ENCODE measurements around the gene AQP4.

AQP4 gene

GRCh38 chr18:26863122-26863879 is 2.2 kb downstream of the AQP4 start:
- TF ChIP-seq CTBP1 (IDR thresholded peaks at IDR 0.05; ENCODE audit: borderline replicate concordance) (no peak), ZNF384 (IDR thresholded peaks at IDR 0.05) (no peak), L3MBTL2 (conservative IDR thresholded peaks at IDR 0.05) (peak; percentile 29; the same call in 1 of the 2 replicates), FOXM1 (IDR thresholded peaks at IDR 0.05; ENCODE audit: borderline replicate concordance) (no peak)
- ChIA-PET POLR2A (interaction anchor here (1.1 to 1.4 kb wide), 3 partner anchors 10 to 26 kb away, joined by 3 to 4 read pairs (median 3); no protein-coding TSS in a partner anchor), CTCF (interaction anchor here (1.2 kb wide), 1 partner anchor 22 kb away, joined by 3 read pairs; no protein-coding TSS in a partner anchor)
- DNase-seq (ENCODE audit: extremely low spot score), result peak; percentile 69

GRCh38 chr18:26862084-26862483 is 3.4 kb downstream of the AQP4 start:
- no peak for TF ChIP-seq ELF4 (IDR thresholded peaks at IDR 0.05)
- TF ChIP-seq ZNF384 (IDR thresholded peaks at IDR 0.05), result no peak
- no peak for TF ChIP-seq CTBP1 (IDR thresholded peaks at IDR 0.05; ENCODE audit: borderline replicate concordance)
- no peak for TF ChIP-seq FOXM1 (IDR thresholded peaks at IDR 0.05; ENCODE audit: borderline replicate concordance)
- TF ChIP-seq LEF1 (IDR thresholded peaks at IDR 0.05; ENCODE audit: borderline replicate concordance), result no peak
- no peak for TF ChIP-seq SUZ12 (IDR thresholded peaks at IDR 0.05)
- no peak for TF ChIP-seq BHLHE40 (IDR thresholded peaks at IDR 0.05; ENCODE audit: borderline replicate concordance)
- TF ChIP-seq FOXK2 (IDR thresholded peaks at IDR 0.05), result no peak
- no peak for TF ChIP-seq PKNOX1 (IDR thresholded peaks at IDR 0.05)
- CTCF ChIA-PET, result no interaction called here

GRCh38 chr18:26854292-26854881 is 11.1 kb downstream of the AQP4 start:
- CTCF ChIA-PET, result no interaction called here
- no peak for DNase-seq (ENCODE audit: extremely low spot score)
- POLR2A ChIA-PET, result no interaction called here
- TF ChIP-seq HDGF (IDR thresholded peaks at IDR 0.05; ENCODE audit: borderline replicate concordance) (no peak), PKNOX1 (IDR thresholded peaks at IDR 0.05) (no peak), LEF1 (IDR thresholded peaks at IDR 0.05; ENCODE audit: borderline replicate concordance) (no peak), FOXM1 (IDR thresholded peaks at IDR 0.05; ENCODE audit: borderline replicate concordance) (no peak), NFRKB (IDR thresholded peaks at IDR 0.05) (no peak), CTBP1 (IDR thresholded peaks at IDR 0.05; ENCODE audit: borderline replicate concordance) (no peak), ELF4 (IDR thresholded peaks at IDR 0.05) (no peak), L3MBTL2 (conservative IDR thresholded peaks at IDR 0.05) (no peak), BHLHE40 (IDR thresholded peaks at IDR 0.05; ENCODE audit: borderline replicate concordance) (no peak), FOXA1 (IDR thresholded peaks at IDR 0.05) (no peak), ARNT (IDR thresholded peaks at IDR 0.05) (no peak), ZNF384 (IDR thresholded peaks at IDR 0.05) (no peak), SUZ12 (IDR thresholded peaks at IDR 0.05) (no peak), TARDBP (IDR thresholded peaks at IDR 0.05) (no peak), FOXK2 (IDR thresholded peaks at IDR 0.05) (no peak), SP1 (IDR thresholded peaks at IDR 0.05) (no peak)

More at GRCh38 chr18:26862084-26862483, 3.4 kb downstream of the AQP4 start:
- POLR2A ChIA-PET, result no interaction called here
- DNase-seq (ENCODE audit: extremely low spot score), result no peak

DNA sequence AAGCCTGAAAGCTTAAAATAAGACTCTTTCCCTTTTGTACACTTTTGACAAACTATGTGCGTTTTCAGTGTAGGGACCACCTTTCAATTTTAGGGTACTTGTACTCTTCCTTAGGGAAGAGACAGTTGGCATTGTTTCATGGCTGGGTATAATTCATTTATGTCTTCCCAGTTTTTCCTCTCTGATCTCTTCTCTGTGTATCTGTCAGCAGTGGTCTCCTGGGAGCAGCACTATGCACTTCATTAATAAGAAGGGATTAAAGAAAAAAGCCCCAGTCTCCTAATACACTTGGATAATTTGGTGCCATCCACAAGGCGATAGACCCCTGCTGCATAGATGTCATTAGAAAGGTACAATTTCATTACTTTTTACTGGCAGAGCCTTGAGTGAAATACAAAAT is 12.1 kb downstream of the AQP4 start:
- POLR2A ChIA-PET, result no interaction called here

DNA sequence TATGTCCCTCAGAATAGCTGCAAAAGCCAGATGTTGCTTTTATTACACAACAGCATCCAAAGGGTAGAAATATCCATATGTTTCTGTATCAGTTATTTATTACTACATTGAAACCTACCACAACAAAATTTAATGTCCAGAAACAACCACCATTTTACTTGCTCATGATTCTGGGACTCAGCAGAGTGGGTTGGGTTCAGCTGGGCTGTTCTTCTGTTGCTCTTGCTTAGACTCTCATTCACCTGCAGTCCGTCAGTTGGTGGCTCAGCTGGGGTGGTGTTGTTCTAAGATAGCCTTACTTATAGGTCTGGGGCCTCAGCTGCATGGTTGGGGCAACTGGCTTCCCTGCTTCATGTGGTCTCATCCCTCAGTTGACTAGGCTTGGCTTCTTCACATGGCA is 21.7 kb downstream of the AQP4 start:
- TF ChIP-seq ELF4 (IDR thresholded peaks at IDR 0.05) (no peak), CTBP1 (IDR thresholded peaks at IDR 0.05; ENCODE audit: borderline replicate concordance) (no peak), ZNF384 (IDR thresholded peaks at IDR 0.05) (no peak), SP1 (IDR thresholded peaks at IDR 0.05) (no peak), PKNOX1 (IDR thresholded peaks at IDR 0.05) (no peak), HDGF (IDR thresholded peaks at IDR 0.05; ENCODE audit: borderline replicate concordance) (no peak), ARNT (IDR thresholded peaks at IDR 0.05) (no peak), FOXA1 (IDR thresholded peaks at IDR 0.05) (no peak), FOXK2 (IDR thresholded peaks at IDR 0.05) (no peak), NFRKB (IDR thresholded peaks at IDR 0.05) (no peak)
- DNase-seq (ENCODE audit: extremely low spot score), result no peak
- ChIA-PET CTCF (no interaction called here), POLR2A (no interaction called here)

More for the DNA sequence above, 12.1 kb downstream of the AQP4 start:
- no peak for TF ChIP-seq BHLHE40 (IDR thresholded peaks at IDR 0.05; ENCODE audit: borderline replicate concordance)
- TF ChIP-seq TARDBP (IDR thresholded peaks at IDR 0.05), result no peak
- TF ChIP-seq FOXK2 (IDR thresholded peaks at IDR 0.05), result no peak
- TF ChIP-seq SUZ12 (IDR thresholded peaks at IDR 0.05), result no peak
- TF ChIP-seq HDGF (IDR thresholded peaks at IDR 0.05; ENCODE audit: borderline replicate concordance), result no peak
- no peak for TF ChIP-seq ARNT (IDR thresholded peaks at IDR 0.05)
- no peak for TF ChIP-seq SP1 (IDR thresholded peaks at IDR 0.05)
- TF ChIP-seq ZNF384 (IDR thresholded peaks at IDR 0.05), result no peak
- TF ChIP-seq FOXM1 (IDR thresholded peaks at IDR 0.05; ENCODE audit: borderline replicate concordance), result no peak
- no peak for TF ChIP-seq FOXA1 (IDR thresholded peaks at IDR 0.05)
- TF ChIP-seq L3MBTL2 (conservative IDR thresholded peaks at IDR 0.05), result no peak
- TF ChIP-seq ELF4 (IDR thresholded peaks at IDR 0.05), result no peak
- TF ChIP-seq LEF1 (IDR thresholded peaks at IDR 0.05; ENCODE audit: borderline replicate concordance), result no peak
- no peak for TF ChIP-seq CTBP1 (IDR thresholded peaks at IDR 0.05; ENCODE audit: borderline replicate concordance)
- TF ChIP-seq PKNOX1 (IDR thresholded peaks at IDR 0.05), result no peak
- TF ChIP-seq NFRKB (IDR thresholded peaks at IDR 0.05), result no peak
- CTCF ChIA-PET, result no interaction called here
- DNase-seq (ENCODE audit: extremely low spot score), result no peak

Measured in HEK293T (cell line).